ENCODE results near the gene MUC5B. TPM values are rescaled to one million over a fixed set of nuclear protein-coding genes. Genes with fewer than 3 reads are reported as not detected.
A peak's percentile ranks its signal among the peaks of the same experiment; 100 is the strongest.
"Not testable (repeated sequence)": the region's sequence is repeated elsewhere in the genome, so short reads cannot be mapped to it uniquely, and the experiment has no call there.

Gene MUC5B
- total RNA-seq, 1 experiment from 2014 or later = 3.4 TPM

DNA sequence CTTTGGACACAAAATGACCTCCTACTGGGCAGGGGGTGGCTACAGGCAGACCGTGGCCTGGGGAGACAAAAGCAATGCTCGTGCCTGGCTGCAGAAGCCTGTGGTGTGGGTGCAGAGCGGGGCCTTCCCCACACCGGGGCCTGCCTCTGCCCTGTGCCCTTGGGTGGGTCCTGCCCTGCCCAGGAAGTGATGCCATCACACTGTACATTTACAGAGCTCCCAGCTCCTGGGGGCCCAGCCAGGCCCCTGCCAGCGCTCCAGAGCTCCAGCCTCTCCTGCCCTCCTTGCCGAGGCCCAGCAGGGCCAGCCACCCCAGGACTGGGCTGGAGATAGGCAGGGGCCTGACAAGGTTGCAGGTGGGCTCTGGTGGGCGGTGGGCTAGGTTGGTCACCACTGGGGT, 40.1 kb downstream of the MUC5B start:
- BruUV-seq (replicated peaks) = no TSS peak
- TF ChIP-seq, protein P1, sequence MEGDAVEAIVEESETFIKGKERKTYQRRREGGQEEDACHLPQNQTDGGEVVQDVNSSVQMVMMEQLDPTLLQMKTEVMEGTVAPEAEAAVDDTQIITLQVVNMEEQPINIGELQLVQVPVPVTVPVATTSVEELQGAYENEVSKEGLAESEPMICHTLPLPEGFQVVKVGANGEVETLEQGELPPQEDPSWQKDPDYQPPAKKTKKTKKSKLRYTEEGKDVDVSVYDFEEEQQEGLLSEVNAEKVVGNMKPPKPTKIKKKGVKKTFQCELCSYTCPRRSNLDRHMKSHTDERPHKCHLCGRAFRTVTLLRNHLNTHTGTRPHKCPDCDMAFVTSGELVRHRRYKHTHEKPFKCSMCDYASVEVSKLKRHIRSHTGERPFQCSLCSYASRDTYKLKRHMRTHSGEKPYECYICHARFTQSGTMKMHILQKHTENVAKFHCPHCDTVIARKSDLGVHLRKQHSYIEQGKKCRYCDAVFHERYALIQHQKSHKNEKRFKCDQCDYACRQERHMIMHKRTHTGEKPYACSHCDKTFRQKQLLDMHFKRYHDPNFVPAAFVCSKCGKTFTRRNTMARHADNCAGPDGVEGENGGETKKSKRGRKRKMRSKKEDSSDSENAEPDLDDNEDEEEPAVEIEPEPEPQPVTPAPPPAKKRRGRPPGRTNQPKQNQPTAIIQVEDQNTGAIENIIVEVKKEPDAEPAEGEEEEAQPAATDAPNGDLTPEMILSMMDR (IDR thresholded peaks at IDR 0.05; ENCODE audit: unreplicated experiment) = no peak
- Mint-ChIP-seq H3K4me1 (ENCODE audit: low read depth, unreplicated experiment) (peaks cover 9% of the 10 kb centered on the region), H3K9me3 (ENCODE audit: low read depth, unreplicated experiment) (peaks cover 6% of the 10 kb centered on the region), H3K27ac (ENCODE audit: unreplicated experiment) (peak overlapping the region; percentile 75), H3K27me3 (ENCODE audit: unreplicated experiment) (no peaks in the 10 kb centered on the region), H3K4me3 (ENCODE audit: low read depth, unreplicated experiment) (peak overlapping the region; percentile 75), H3K36me3 (ENCODE audit: insufficient read depth, unreplicated experiment) (peaks cover 22% of the 10 kb centered on the region)
- CTCF ChIA-PET = interaction anchor here (0.8 to 1.2 kb wide), 3 partner anchors 70 to 179 kb away, joined by 3 read pairs; no protein-coding TSS in a partner anchor
- DNase-seq = peak; percentile 33
- intact Hi-C loops (cut with micrococcal nuclease; ENCODE audit: unreplicated experiment) = no loop called here

DNA sequence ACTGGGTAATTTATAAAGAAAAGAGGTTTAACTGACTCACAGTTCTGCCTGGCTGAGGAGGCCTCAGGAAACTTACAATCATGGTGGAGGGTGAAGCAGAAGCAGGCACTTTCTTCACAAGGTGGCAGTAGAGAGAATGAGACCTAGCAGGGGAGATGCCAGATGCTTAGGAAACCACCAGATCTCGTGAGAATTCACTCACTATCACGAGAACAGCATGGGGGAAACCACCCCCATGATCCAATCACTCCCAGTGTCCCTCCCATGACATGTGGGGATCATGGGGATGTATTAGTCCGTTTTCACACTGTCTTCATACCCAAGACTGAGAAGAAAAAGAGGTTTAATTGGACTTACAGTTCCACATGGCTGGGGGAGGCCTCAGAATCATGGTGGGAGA, 41.6 kb downstream of the MUC5B start:
- not testable (repeated sequence) for H3K4me3 Mint-ChIP-seq (ENCODE audit: low read depth, unreplicated experiment)

DNA sequence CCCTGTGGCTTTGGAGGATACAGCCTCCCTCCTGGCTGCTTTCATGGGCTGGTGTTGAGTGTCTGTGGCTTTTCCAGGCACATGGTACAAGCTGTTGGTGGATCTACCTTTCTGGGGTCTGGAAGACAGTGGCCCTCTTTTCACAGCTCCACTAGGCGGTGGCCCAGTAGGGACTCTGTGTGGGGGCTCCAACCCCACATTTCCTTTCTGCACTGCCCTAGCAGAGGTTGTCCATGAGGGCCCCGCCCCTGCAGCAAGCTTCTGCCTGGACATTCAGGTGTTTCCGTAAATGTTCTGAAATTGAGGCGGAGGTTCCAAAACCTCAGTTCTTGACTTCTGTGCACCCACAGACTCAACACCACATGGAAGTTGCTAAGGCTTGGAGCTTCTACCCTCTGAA, 42.6 kb downstream of the MUC5B start:
- DNase-seq; H3K4me1 Mint-ChIP-seq (ENCODE audit: low read depth, unreplicated experiment); H3K9me3 Mint-ChIP-seq (ENCODE audit: low read depth, unreplicated experiment); H3K27ac Mint-ChIP-seq (ENCODE audit: unreplicated experiment); intact Hi-C loops (cut with micrococcal nuclease; ENCODE audit: unreplicated experiment); CTCF ChIA-PET; H3K27me3 Mint-ChIP-seq (ENCODE audit: unreplicated experiment); H3K4me3 Mint-ChIP-seq (ENCODE audit: low read depth, unreplicated experiment); BruUV-seq (replicated peaks): not testable (repeated sequence)
- H3K36me3 Mint-ChIP-seq (ENCODE audit: insufficient read depth, unreplicated experiment) = peaks cover 16% of the 10 kb centered on the region

More for the DNA sequence above, 41.6 kb downstream of the MUC5B start:
- H3K9me3 Mint-ChIP-seq (ENCODE audit: low read depth, unreplicated experiment); CTCF ChIA-PET; H3K27me3 Mint-ChIP-seq (ENCODE audit: unreplicated experiment); H3K27ac Mint-ChIP-seq (ENCODE audit: unreplicated experiment); intact Hi-C loops (cut with micrococcal nuclease; ENCODE audit: unreplicated experiment); BruUV-seq (replicated peaks); H3K4me1 Mint-ChIP-seq (ENCODE audit: low read depth, unreplicated experiment): not testable (repeated sequence)
- peak; percentile 31 for DNase-seq
- H3K36me3 Mint-ChIP-seq (ENCODE audit: insufficient read depth, unreplicated experiment) = peaks cover 18% of the 10 kb centered on the region

DNA sequence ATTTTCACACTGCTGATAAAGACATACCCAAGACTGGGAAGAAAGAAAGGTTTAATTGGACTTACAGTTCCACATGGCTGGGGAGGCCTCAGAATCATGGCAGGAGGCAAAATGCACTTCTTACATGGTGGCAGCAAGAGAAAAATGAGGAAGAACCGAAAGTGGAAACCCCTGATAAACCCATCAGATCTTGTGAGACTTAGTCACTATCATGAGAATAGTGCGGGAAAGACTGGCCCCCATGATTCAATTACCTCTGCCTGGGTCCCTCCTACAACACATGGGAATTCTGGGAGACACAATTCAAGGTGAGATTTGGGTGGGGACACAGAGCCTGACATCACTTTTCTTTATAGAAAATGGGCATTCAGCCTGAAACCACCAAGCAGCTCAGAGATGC, 44.1 kb downstream of the MUC5B start:
- H3K9me3 Mint-ChIP-seq (ENCODE audit: low read depth, unreplicated experiment); H3K27me3 Mint-ChIP-seq (ENCODE audit: unreplicated experiment); BruUV-seq (replicated peaks); CTCF ChIA-PET; intact Hi-C loops (cut with micrococcal nuclease; ENCODE audit: unreplicated experiment); H3K4me1 Mint-ChIP-seq (ENCODE audit: low read depth, unreplicated experiment); H3K4me3 Mint-ChIP-seq (ENCODE audit: low read depth, unreplicated experiment); H3K27ac Mint-ChIP-seq (ENCODE audit: unreplicated experiment); DNase-seq: not testable (repeated sequence)
- H3K36me3 Mint-ChIP-seq (ENCODE audit: insufficient read depth, unreplicated experiment) = peaks cover 13% of the 10 kb centered on the region

DNA sequence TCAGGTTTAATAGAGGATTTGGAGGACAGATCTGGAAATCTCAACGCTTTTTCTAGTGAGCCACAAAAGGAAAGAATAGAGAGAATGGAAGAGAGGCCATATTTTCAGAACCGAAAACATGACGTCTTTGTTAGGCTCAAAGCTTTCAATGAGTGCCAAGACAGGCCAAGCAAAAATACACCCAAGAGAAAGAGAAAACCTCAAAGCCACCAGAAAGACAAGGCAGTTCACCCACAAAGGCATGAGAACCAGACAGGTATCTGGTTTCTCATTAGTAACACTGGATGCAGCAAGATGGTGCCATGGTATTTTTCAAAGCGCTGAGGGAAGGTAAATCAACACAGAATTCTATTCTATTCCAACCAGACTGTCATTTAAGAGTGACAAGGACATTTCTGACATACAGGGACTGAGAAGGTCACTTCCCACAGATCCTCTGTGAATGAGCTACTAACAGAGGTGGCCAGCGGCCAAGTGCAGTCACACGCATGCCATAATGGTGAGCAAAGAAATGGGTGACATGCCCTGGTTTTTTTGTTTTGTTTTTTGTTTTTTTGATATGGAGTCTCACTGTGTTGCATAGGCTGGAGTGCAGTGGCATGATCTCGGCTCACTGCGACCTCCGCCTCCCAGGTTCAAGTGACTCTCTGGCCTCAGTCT, 44.7 kb downstream of the MUC5B start:
- Mint-ChIP-seq H3K27me3 (ENCODE audit: unreplicated experiment) (no peaks in the 10 kb centered on the region), H3K36me3 (ENCODE audit: insufficient read depth, unreplicated experiment) (peaks cover 10% of the 10 kb centered on the region), H3K27ac (ENCODE audit: unreplicated experiment) (no peak overlapping the region), H3K9me3 (ENCODE audit: low read depth, unreplicated experiment) (peaks cover 6% of the 10 kb centered on the region), H3K4me1 (ENCODE audit: low read depth, unreplicated experiment) (peaks cover 6% of the 10 kb centered on the region), H3K4me3 (ENCODE audit: low read depth, unreplicated experiment) (no peak overlapping the region)
- no TSS peak for BruUV-seq (replicated peaks)
- DNase-seq = no peak
- TF ChIP-seq, protein P1 (IDR thresholded peaks at IDR 0.05; ENCODE audit: unreplicated experiment) = no peak
- intact Hi-C loops (cut with micrococcal nuclease; ENCODE audit: unreplicated experiment) = no loop called here
- CTCF ChIA-PET = no interaction called here

DNA sequence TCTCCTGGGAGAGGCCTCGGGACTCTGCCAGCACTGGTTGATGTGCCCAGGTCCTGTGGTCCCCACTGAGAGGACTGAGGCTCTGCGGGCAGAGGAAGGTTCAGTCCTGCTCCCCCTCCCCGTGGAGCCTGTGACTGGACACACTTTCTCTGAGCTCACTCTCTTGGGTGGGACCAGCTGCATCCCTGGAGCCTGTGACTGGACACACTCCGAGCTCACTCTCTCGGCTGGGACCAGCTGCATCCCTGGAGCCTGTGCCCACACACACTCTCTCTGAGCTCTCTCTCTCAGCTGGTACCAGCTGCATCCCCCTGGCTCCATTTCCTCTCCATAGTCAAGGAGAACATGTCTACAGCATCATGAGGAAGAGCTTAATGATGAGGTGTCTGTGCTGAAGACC, 47.1 kb downstream of the MUC5B start:
- Mint-ChIP-seq H3K9me3 (ENCODE audit: low read depth, unreplicated experiment) (peaks cover 3% of the 10 kb centered on the region), H3K27ac (ENCODE audit: unreplicated experiment) (no peak overlapping the region), H3K36me3 (ENCODE audit: insufficient read depth, unreplicated experiment) (peaks cover 9% of the 10 kb centered on the region), H3K4me3 (ENCODE audit: low read depth, unreplicated experiment) (no peak overlapping the region), H3K4me1 (ENCODE audit: low read depth, unreplicated experiment) (no peaks in the 10 kb centered on the region), H3K27me3 (ENCODE audit: unreplicated experiment) (no peaks in the 10 kb centered on the region)
- BruUV-seq (replicated peaks) = no TSS peak
- intact Hi-C loops (cut with micrococcal nuclease; ENCODE audit: unreplicated experiment) = no loop called here
- TF ChIP-seq, protein P1 (IDR thresholded peaks at IDR 0.05; ENCODE audit: unreplicated experiment) = no peak
- DNase-seq = no peak
- CTCF ChIA-PET = no interaction called here
